Activated naive CD8-positive, alpha-beta T cell treated with anti-CD3 and anti-CD28 coated beads, Interleukin-2, amount 10 ng/mL, durations not matched to agents 7 days and 5 days (primary cell): Measurements from ENCODE around the gene TECPR1. TPM values are rescaled to one million over a fixed set of nuclear protein-coding genes. Genes with fewer than 3 reads are reported as not detected.
A peak's percentile ranks its signal among the peaks of the same experiment; 100 is the strongest.

ENCODE experiments used
- ATAC-seq: fragments of 150-1000 bp; cut with Tn5 transposase; one replicate; pipeline ENCODE4 v1.10.0; 2021; ENCODE audit warnings: low read depth, moderate library complexity
- POLR2A ChIA-PET: fragments of 350-600 bp; sonication (Branson Sonifier 250); formaldehyde crosslinking; loops from one replicate; lab custom pipeline; 2021; ENCODE audit warnings: antibody characterized with exemption; lab: Charles Lee
- DNase-seq: peaks from one replicate; pipeline ENCODE4 v3.0.0; 2021
- H3K27ac Mint-ChIP-seq: one replicate; pipeline ENCODE4 v1.8.0; 2022; ENCODE audit warnings: mild to moderate bottlenecking, mixed read lengths
- H3K27me3 Mint-ChIP-seq: one replicate; pipeline ENCODE4 v1.8.0; 2022; ENCODE audit warnings: mild to moderate bottlenecking, moderate library complexity, mixed read lengths
- H3K36me3 Mint-ChIP-seq: one replicate; pipeline ENCODE4 v1.8.0; 2021; ENCODE audit warnings: mild to moderate bottlenecking, mixed read lengths
- H3K4me1 Mint-ChIP-seq: one replicate; pipeline ENCODE4 v1.8.0; 2021; ENCODE audit warnings: mixed read lengths
- H3K4me3 Mint-ChIP-seq: one replicate; pipeline ENCODE4 v1.8.0; 2022; ENCODE audit warnings: mild to moderate bottlenecking, moderate library complexity, mixed read lengths
- H3K9me3 Mint-ChIP-seq: one replicate; pipeline ENCODE4 v1.8.0; 2021; ENCODE audit warnings: mixed read lengths
- total RNA-seq, 2 experiments: library from RNA; stranded (reverse); gene quantifications; one replicate each; pipeline ENCODE4 v1.2.3, GENCODE V29; 2021

The TECPR1 gene
- total RNA-seq, 2 experiments from 2014 or later: 78.9 to 80.2 TPM

DNA sequence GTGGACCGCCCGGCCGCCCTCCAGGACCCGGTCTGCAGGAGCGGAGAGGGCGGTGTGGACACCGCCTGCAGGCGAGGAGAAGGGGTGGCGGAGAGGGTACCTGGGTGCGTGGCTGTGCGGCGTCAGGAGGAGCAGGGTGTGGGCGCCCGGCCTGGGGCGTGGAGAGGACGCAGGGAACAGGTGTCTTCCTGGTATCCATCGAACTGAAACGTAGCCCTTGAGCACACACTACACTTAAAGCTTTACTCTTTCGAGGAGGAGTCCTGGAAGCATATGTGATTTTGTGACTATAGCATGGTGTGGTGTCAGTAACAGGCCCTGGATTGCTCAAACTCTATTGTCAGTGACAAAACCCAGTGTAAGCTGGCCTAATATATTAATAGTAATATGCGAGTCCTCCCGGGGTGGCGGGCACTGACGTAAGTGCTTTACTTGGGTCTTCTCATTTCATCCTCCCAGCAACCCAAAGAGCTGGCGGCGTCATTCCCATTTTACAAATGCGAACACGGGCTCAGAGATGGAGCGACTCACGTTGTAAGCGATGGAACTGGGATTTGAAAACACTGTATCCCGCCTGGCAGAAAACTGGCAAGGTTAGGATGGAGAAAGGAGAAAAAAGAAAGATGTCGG, 508 bp upstream of the TECPR1 start:
- POLR2A ChIA-PET: interaction anchor here (0.6 to 1.1 kb wide), 3 partner anchors 36 to 146 kb away, joined by 3 read pairs; no protein-coding TSS in a partner anchor
- H3K27ac Mint-ChIP-seq: peak overlapping the region; percentile 94
- H3K4me3 Mint-ChIP-seq: peak overlapping the region; percentile 94
- peaks cover 47% of the 10 kb centered on the region for H3K4me1 Mint-ChIP-seq
- H3K27me3 Mint-ChIP-seq: no peaks in the 10 kb centered on the region
- peaks cover 29% of the 10 kb centered on the region for H3K36me3 Mint-ChIP-seq
- H3K9me3 Mint-ChIP-seq: no peaks in the 10 kb centered on the region
- DNase-seq (no peak), ATAC-seq (no peak)

GRCh38 chr7:98251231-98251600, 816 bp downstream of the TECPR1 start:
- H3K4me1 Mint-ChIP-seq: peaks cover 43% of the 10 kb centered on the region
- POLR2A ChIA-PET: interaction anchor here (0.9 to 2.2 kb wide), 8 partner anchors 9 to 230 kb away, joined by 3 to 26 read pairs (median 4); partner anchors contain the start of gene BAIAP2L1
- peak overlapping the region; percentile 94 for H3K4me3 Mint-ChIP-seq
- ATAC-seq (peak; percentile 56), DNase-seq (no peak)
- H3K27ac Mint-ChIP-seq: peak overlapping the region; percentile 94
- no peaks in the 10 kb centered on the region for H3K9me3 Mint-ChIP-seq
- no peaks in the 10 kb centered on the region for H3K27me3 Mint-ChIP-seq
- peaks cover 19% of the 10 kb centered on the region for H3K36me3 Mint-ChIP-seq

DNA sequence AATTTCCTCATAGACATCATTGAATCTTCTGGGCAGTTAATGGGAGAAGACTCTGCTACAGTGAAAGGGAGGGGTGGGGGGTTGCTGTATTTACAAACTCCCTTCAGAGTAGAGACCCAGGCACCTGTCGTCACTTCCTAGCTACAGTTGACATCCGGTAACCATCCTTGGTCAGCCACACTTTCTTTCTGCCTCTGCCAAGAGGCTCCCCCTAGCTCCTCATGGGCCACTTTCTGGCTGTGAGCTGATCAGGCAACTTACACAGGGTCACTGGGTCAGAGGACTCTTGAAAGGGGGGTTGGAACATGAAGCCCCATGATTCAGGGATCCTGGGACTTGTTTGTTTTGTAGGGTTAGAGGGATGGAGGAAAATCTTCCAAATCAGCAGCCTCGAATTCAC, 1.2 kb downstream of the TECPR1 start:
- peak; percentile 53 for DNase-seq
- POLR2A ChIA-PET: interaction anchor here (0.6 to 2.2 kb wide), 9 partner anchors 9 to 230 kb away, joined by 3 to 26 read pairs (median 4); partner anchors contain the start of gene BAIAP2L1
- H3K4me3 Mint-ChIP-seq: peak overlapping the region; percentile 94
- H3K36me3 Mint-ChIP-seq: peaks cover 18% of the 10 kb centered on the region
- no peaks in the 10 kb centered on the region for H3K27me3 Mint-ChIP-seq
- H3K27ac Mint-ChIP-seq: peak overlapping the region; percentile 94
- peaks cover 39% of the 10 kb centered on the region for H3K4me1 Mint-ChIP-seq
- no peaks in the 10 kb centered on the region for H3K9me3 Mint-ChIP-seq
- ATAC-seq: peak; percentile 40

DNA sequence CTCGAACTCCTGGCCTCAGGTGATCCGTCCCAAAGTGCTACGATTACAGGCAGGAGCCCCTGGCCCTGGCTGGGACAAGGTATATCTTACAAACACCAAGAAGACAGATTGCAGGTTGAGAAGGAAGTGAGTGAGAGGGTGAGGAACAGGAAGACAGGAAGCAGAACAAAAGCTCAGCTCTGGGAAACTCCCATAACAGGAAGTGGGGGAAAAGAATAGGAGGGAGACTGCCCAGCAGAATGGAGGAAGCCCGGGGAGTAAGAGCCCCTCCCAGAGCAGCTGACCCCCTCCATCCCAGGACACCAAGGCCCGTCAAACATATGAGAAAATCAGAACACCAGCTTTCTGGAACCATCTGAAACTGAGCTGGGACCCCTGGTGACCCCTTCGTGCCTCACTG, 2.9 kb downstream of the TECPR1 start:
- H3K4me1 Mint-ChIP-seq: peaks cover 29% of the 10 kb centered on the region
- H3K27me3 Mint-ChIP-seq: no peaks in the 10 kb centered on the region
- H3K27ac Mint-ChIP-seq: peak overlapping the region; percentile 94
- H3K9me3 Mint-ChIP-seq: no peaks in the 10 kb centered on the region
- H3K36me3 Mint-ChIP-seq: peaks cover 10% of the 10 kb centered on the region
- POLR2A ChIA-PET: interaction anchor here (1.2 kb wide), 1 partner anchor 46 kb away, joined by 3 read pairs; no protein-coding TSS in a partner anchor
- DNase-seq: no peak
- H3K4me3 Mint-ChIP-seq: peak overlapping the region; percentile 64
- no peak for ATAC-seq

GRCh38 chr7:98248156-98248555, 3.9 kb downstream of the TECPR1 start:
- Mint-ChIP-seq H3K36me3 (peaks cover 10% of the 10 kb centered on the region), H3K4me1 (peaks cover 25% of the 10 kb centered on the region), H3K27ac (peak overlapping the region; percentile 68), H3K4me3 (no peak overlapping the region), H3K9me3 (no peaks in the 10 kb centered on the region), H3K27me3 (no peaks in the 10 kb centered on the region)
- ATAC-seq (no peak), DNase-seq (no peak)
- POLR2A ChIA-PET: no interaction called here

DNA sequence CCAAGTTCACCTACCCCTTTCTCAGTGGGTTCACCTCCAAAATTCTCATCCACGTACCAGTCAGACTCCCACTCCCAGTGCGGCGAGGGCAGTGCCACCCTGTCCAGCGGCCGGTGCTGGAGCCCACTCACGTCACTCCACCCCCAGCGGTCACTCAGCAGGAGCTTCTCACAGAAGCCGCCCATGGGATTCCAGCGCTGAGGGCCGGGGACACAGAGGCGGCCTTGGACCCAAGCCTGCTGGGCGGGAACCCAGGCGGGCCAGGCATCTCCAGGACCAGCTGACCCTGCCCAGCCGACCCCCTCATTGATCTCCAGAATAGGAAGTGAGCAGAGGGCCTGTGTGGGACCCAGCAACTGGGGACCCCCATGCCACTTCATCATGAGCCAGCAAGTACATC, 7.2 kb downstream of the TECPR1 start:
- Mint-ChIP-seq H3K4me1 (peaks cover 9% of the 10 kb centered on the region), H3K9me3 (no peaks in the 10 kb centered on the region), H3K4me3 (no peak overlapping the region), H3K36me3 (peaks cover 10% of the 10 kb centered on the region), H3K27me3 (no peaks in the 10 kb centered on the region), H3K27ac (no peak overlapping the region)
- POLR2A ChIA-PET: no interaction called here
- no peak for ATAC-seq
- DNase-seq: no peak

- no peaks in the 10 kb centered on the region for H3K9me3 Mint-ChIP-seq
- no peak overlapping the region for H3K27ac Mint-ChIP-seq
- no peak overlapping the region for H3K4me3 Mint-ChIP-seq
- DNase-seq (no peak), ATAC-seq (no peak)
- peaks cover 7% of the 10 kb centered on the region for H3K36me3 Mint-ChIP-seq
- POLR2A ChIA-PET: no interaction called here
- H3K27me3 Mint-ChIP-seq: no peaks in the 10 kb centered on the region
- H3K4me1 Mint-ChIP-seq: peaks cover under 1% of the 10 kb centered on the region
Measured at GRCh38 chr7:98242934-98243333, 9.1 kb downstream of the TECPR1 start.

GRCh38 chr7:98242342-98242741, 9.7 kb downstream of the TECPR1 start:
- Mint-ChIP-seq H3K9me3 (no peaks in the 10 kb centered on the region), H3K4me3 (no peak overlapping the region), H3K27me3 (no peaks in the 10 kb centered on the region), H3K4me1 (no peaks in the 10 kb centered on the region), H3K36me3 (peaks cover 6% of the 10 kb centered on the region), H3K27ac (no peak overlapping the region)
- ATAC-seq: no peak
- DNase-seq: no peak
- POLR2A ChIA-PET: interaction anchor here (1.1 kb wide), 1 partner anchor 9 kb away, joined by 4 read pairs; no protein-coding TSS in a partner anchor

GRCh38 chr7:98241674-98242241, 10.3 kb downstream of the TECPR1 start:
- no peaks in the 10 kb centered on the region for H3K4me1 Mint-ChIP-seq
- POLR2A ChIA-PET: interaction anchor here (1.1 kb wide), 1 partner anchor 10 kb away, joined by 4 read pairs; no protein-coding TSS in a partner anchor
- H3K36me3 Mint-ChIP-seq: peaks cover 6% of the 10 kb centered on the region
- H3K9me3 Mint-ChIP-seq: no peaks in the 10 kb centered on the region
- H3K4me3 Mint-ChIP-seq: no peak overlapping the region
- DNase-seq: no peak
- no peak overlapping the region for H3K27ac Mint-ChIP-seq
- no peaks in the 10 kb centered on the region for H3K27me3 Mint-ChIP-seq
- no peak for ATAC-seq

- H3K4me3 Mint-ChIP-seq: no peak overlapping the region
- H3K4me1 Mint-ChIP-seq: no peaks in the 10 kb centered on the region
- no peaks in the 10 kb centered on the region for H3K9me3 Mint-ChIP-seq
- peaks cover 6% of the 10 kb centered on the region for H3K36me3 Mint-ChIP-seq
- no peak overlapping the region for H3K27ac Mint-ChIP-seq
- no peaks in the 10 kb centered on the region for H3K27me3 Mint-ChIP-seq
- DNase-seq (no peak), ATAC-seq (peak; percentile 43)
- POLR2A ChIA-PET: interaction anchor here (0.8 to 1.1 kb wide), 2 partner anchors 10 to 220 kb away, joined by 4 read pairs; no protein-coding TSS in a partner anchor
Measured at GRCh38 chr7:98240961-98241673, 10.9 kb downstream of the TECPR1 start.

GRCh38 chr7:98238976-98239375, 13.1 kb downstream of the TECPR1 start:
- Mint-ChIP-seq H3K9me3 (no peaks in the 10 kb centered on the region), H3K27me3 (no peaks in the 10 kb centered on the region), H3K27ac (no peak overlapping the region), H3K4me3 (no peak overlapping the region), H3K36me3 (peaks cover 6% of the 10 kb centered on the region), H3K4me1 (no peaks in the 10 kb centered on the region)
- no peak for ATAC-seq
- no peak for DNase-seq
- POLR2A ChIA-PET: no interaction called here

- Mint-ChIP-seq H3K9me3 (no peaks in the 10 kb centered on the region), H3K4me1 (no peaks in the 10 kb centered on the region), H3K36me3 (peaks cover 6% of the 10 kb centered on the region), H3K4me3 (no peak overlapping the region), H3K27ac (no peak overlapping the region), H3K27me3 (no peaks in the 10 kb centered on the region)
- POLR2A ChIA-PET: no interaction called here
- ATAC-seq (no peak), DNase-seq (no peak)
Measured at GRCh38 chr7:98238076-98238475, 14.0 kb downstream of the TECPR1 start.

DNA sequence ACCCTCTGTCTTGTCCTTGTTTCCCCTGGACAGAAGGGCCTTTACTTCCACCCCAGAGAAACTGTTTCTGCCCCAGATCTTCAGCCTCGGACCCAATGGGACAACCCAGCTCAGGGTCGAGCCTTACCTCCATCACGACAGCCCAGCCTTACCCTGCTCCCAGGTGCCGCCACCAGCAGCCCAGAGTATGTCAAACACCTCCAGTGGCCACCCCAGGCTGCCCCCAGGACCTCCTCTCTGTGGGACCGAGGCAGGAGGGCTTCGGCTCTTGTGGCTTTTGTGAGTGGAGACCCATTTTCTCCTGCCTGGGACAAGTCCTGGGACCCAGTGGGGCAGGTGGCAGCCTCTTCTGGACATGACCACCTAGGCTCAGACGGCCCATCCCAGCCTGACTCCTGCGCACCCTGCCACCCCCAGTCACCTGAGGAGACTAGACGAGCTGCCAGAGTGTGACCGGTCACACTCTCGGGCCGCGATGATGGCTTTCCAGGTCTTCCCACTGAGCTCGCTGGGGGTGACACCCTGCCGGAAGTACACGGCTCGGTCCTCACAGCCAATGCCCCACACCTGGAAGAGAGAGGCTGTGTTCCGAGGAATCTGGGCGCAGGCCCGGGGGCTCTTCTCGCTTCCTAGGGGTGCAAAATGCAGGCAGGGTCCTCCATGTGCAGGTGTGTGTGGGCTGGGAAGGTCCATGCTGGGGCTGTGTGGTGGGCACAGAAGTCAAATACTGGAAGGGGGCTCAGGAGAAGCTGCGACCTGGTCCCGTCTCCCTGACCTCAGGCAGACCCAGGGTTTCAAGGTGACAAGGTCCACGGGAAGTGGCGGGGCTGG, 15.5 kb downstream of the TECPR1 start:
- DNase-seq: no peak
- Mint-ChIP-seq H3K27ac (no peak overlapping the region), H3K27me3 (no peaks in the 10 kb centered on the region), H3K4me1 (no peaks in the 10 kb centered on the region), H3K4me3 (no peak overlapping the region), H3K9me3 (no peaks in the 10 kb centered on the region), H3K36me3 (peaks cover 6% of the 10 kb centered on the region)
- no peak for ATAC-seq
- POLR2A ChIA-PET: no interaction called here
